HG02938 (cell line): Measurements from ENCODE around the gene PRPF40A.

Source experiments
- ATAC-seq: cut with Tn5 transposase; IDR thresholded peaks from one replicate; pipeline ENCODE4 v1.9.1; 2021; ENCODE audit warnings: mild to moderate bottlenecking, moderate library complexity; ENCODE audit not compliant: unreplicated experiment

The PRPF40A gene

DNA sequence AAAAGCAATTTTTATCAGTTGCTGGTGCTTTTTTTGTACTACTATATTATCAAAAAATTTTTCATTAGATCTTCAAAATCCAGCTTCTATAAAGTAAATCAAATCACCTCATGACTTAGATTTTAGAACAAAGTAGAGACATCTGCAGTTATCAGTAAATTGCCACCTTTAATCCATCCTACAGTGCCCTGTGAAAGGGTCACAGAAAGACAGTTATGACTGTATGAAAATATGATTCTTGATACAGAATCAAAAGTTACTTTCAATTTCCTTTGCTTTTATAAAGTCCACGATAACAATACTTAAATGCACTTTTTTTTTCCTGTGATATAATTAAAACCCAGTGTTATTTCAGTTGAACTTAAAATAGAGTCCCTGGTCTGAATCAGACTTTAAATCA is 61.4 kb downstream of the PRPF40A start:
- peak; percentile 49 for ATAC-seq

DNA sequence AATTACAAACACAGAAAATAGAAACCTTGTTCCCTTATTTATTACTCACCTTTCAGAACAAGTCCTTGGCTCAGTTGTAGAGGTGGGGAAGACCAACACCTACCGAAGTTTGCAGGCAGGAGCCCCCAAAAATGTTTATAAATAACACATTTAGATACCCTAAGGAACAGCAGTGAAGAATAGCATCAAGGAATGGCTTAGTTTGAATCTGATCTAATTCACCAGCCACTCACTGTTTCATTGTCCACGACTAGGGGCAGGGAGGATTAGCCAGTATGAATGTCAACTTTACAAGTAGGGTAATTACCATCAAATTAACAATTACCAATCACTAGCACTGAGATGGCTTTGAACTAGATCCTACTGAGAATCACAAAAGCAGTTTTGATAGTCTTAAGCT is 65.4 kb downstream of the PRPF40A start:
- ATAC-seq = no peak

- ATAC-seq = no peak
Observed at GRCh38 chr2:152650768-152651371, 66.4 kb downstream of the PRPF40A start.

DNA sequence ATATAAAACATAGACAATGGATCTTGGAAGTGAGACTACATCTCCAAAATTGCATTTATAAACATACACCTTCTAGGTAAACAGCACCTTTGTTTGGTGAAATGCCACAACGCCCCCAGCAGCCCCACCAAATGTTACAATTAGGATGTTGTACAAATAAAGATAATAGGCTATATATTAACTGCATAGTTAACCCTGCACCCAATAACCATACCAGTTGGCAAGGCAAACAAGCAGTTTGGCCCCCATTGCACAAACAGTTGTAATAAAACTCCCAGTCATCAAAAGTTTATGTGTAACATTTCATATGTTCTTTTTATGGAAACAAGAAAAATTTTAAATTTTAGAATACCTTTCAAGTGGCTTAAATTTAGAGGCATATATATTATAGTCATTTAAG is 67.3 kb downstream of the PRPF40A start:
- ATAC-seq = no peak

- ATAC-seq = no peak
Observed at GRCh38 chr2:152648336-152648735, 68.9 kb downstream of the PRPF40A start.

GRCh38 chr2:152647552-152647951 is 69.7 kb downstream of the PRPF40A start:
- ATAC-seq = no peak

DNA sequence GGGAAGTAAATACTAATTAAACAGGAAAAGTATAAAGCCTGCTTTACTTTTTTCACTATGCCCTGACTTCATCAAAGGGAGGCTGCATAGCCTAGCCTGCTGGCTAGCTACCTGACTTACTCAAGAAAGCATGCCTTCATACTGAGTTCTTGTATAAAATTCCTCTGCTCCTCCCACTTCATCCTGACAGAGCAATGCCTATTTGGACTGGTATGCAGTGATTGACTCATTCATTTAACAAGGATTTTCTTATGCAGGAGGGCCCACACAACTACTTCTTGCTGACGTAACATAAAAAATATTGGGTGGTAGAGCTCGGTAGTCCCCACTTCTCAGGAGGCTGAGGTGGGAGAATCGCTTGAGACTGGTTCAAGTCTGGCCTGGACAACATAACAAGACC is 70.5 kb downstream of the PRPF40A start:
- no peak for ATAC-seq

DNA sequence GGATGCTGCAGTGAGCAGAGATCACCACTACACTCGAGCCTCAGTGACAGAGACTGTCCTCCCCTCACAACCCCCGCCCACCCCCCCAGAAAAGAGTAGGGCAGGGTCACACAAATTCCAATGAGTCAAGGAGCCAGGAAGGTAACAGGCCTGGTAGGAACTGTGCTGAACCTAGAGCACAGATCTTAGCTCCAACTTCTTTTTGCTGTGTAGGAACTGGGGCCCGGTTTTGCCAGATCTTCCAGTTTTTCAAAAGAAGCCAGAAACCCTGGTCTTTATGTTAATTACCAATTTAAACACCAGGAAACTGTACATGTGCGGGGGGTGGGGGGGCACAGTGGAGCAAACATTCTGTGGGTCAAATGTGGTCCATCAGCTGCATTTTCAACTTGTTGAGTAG is 71.0 kb downstream of the PRPF40A start:
- ATAC-seq = no peak

DNA sequence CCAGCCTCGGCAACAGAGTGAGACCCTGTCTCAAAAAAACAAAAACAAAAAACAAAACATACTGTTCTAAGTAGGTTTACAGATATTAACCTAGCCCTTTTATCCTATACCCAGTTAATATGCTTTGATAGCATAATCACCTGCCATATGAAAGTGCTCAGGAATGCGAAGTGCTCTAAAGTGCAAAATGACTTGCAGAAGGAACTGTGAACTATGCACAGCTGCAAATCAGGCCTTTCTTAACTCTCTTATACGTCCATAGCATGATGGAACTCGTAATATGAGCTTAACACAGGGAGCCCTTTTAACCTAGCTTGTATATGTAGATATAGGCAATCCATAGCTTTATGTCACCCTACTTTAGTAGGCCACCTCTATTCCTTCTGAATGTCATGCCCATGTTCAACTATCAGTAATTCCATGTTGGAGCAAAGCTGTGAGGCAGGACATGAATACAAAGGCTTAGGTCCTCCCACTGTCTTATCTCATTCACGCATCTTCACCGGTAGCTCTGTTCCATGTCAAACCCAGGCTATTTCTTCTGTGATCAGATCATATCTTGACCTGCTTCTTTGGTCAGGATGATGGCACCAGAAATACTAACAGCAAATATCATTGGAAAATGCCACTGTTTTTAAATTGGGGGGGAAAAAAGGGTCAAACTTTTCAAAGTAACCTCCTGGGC is 72.9 kb downstream of the PRPF40A start:
- no peak for ATAC-seq

DNA sequence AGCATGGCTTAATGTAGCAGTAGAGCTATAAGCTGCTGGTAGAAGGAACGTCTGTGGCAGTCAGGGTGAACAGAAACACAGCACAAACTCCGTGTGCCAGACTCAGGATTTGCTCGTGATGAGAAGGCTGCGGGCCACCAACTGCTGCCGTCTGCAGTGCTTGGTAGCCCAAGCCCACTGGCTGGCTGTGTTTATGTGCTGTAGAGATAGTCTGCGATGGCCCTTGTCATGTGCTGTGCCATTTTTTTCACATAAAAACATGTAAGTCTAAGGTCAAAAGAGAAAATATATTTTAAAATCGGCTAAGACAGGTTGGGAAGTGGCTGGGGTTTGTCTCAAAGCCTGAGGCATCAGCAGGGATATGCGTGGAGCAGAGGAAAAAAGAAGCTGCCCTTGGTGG is 78.7 kb downstream of the PRPF40A start:
- ATAC-seq = no peak

DNA sequence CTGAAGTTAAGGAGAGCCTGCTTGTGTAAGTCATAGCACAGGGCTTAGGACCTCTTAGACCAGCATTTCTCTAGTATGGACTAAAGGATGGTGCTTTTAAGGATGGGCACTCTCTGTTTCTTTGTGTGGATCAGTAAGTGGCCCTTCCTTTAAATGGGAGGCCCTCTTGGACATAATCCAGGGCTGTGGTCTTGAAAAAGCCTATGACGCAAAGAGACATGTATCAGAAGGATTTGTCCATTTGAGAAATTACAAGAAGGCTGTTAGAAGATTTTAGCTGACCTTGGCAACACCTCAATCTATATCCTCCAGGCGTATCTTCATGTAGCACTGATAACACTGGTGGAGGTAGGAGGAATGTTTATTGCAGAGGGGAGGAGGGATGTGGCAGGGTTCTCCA is 79.2 kb downstream of the PRPF40A start:
- ATAC-seq = no peak

DNA sequence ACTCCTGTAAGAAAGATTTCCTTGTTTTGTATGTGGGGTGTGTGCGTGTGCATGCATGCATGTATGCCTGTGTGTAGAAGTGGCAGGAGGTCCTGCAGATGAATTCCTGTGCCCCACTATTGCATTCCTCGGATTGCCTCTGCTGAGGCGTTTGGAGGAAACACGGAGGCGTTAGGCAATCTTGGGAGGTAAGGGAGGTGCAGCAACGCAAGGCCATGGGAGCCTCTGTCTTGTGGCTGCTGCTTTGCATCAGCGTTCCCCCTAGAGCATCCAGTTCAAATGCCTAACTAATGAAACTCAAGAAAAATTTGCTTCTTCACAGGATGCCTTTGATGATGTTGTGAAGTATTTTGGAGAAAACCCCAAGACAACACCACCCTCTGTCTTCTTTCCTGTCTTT is 80.0 kb downstream of the PRPF40A start:
- ATAC-seq = no peak

DNA sequence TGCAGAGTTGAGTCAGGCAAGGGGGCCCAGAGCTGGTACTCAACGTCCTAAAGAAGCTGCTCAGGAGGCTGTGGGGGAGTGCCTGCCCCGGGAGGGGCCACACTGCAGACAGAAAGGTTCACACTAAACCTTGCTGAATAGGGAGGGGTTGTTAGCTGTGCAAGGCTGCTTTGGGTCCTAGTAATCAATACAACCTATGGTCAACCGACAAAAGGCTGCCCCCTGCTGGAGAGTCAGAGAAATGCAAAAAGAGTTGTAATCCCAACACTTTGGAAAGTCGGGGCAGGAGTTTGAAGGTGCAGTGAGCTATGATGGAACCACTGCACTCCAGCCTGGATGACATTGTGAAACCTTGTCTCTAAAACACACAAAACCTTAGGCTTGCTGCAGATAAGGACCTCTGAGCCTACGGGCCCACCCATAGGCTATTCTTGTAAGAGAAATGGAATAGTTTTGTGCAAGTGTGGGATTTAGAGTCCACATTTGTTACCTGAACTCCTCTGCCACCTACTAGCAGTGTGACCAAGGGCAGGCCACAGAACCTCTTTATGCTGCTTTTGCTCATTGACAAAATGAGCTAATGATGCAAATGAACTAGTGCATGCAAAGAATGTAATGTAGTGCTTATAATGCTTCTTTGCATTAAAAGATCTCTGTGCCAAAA is 81.5 kb downstream of the PRPF40A start:
- peak; percentile 69 for ATAC-seq

GRCh38 chr2:152632736-152633135 is 84.5 kb downstream of the PRPF40A start:
- no peak for ATAC-seq

- ATAC-seq = no peak
Observed at GRCh38 chr2:152630466-152630865, 86.8 kb downstream of the PRPF40A start.

GRCh38 chr2:152629202-152629601 is 88.1 kb downstream of the PRPF40A start:
- no peak for ATAC-seq

DNA sequence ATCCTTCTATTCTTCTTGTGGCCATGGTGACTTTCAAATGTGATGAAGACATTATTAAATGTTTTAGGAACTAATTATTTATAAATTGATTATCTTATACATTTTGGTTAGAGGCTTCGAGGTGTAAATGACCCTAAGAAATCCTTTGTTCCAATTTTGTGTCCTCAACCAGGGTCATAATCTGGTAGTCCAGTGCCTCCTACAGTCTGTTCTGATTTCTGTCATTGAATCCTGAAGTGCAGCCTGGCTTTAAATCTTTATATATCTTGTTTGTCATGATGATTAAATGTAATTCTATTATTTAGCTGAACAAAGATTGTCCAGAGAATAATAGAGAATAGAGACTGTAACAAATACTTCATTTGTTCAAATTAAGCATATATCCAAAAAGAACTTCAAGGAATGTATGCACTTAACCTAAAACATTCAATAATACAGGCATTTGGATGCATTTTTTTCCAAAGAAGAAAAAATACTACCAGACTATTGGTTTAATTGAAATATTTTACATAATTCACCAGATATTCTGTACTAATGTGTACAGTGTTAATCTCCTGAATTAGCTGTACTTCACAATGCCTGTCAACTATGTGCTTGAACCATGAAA is 89.8 kb downstream of the PRPF40A start:
- no peak for ATAC-seq

- ATAC-seq = no peak
Observed at GRCh38 chr2:152626911-152627339, 90.3 kb downstream of the PRPF40A start.

DNA sequence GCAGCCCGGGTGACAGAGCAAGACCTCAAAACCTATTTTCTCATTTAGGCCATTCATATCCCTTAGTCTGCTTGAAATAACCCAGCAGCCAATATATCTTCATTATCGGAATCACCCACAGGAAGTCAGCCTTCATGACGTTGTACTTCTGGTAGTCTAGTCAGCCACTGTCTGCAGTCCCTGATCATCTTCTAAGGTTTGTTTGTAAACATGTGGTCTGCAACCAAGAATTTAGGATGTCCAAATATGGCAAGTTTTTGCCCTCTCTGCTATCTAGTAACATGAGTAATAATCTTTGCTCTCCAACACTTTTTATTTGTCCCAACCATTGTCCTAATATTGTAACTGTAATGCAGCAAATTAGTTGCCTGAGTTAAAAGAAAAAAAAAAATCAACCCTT is 92.5 kb downstream of the PRPF40A start:
- no peak for ATAC-seq

DNA sequence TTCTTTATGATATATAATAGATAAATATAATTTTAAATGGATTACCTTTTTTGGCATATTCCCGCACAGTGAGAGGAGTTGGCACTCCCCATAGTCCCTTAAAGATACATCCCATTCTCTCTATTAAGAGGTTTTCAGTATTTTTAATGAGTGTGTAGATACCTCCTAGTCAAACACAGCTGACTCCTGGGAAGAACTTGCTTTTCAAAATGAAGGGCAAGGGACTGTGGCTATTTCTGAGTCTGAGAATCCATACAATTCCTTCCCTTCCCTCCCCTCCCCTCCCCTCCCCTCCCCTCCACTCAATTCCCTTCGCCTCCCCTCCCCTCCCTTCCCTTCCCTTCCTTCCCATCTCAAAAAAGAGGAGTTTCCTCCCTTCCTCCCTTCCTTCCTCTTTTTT is 93.5 kb downstream of the PRPF40A start:
- ATAC-seq = no peak

GRCh38 chr2:152623076-152623740 is 94.1 kb downstream of the PRPF40A start:
- ATAC-seq = no peak
